ENCODE results near the gene PFKFB4. TPM values are rescaled to one million over a fixed set of nuclear protein-coding genes. Genes with fewer than 3 reads are reported as not detected.
"Not testable (repeated sequence)": the region's sequence is repeated elsewhere in the genome, so short reads cannot be mapped to it uniquely, and the experiment has no call there.

Gene PFKFB4
- total RNA-seq, 1 donor from 2014 or later = 22.4 TPM

- Histone ChIP-seq H3K4me3 (ENCODE audit: low read depth, low read length) (no peak overlapping the region), H3K36me3 (ENCODE audit: control insufficient read depth, insufficient read depth, low read length) (peaks cover 2% of the 10 kb centered on the region), H3K27me3 (ENCODE audit: control insufficient read depth, insufficient read depth, low read length) (no peaks in the 10 kb centered on the region)
- TF ChIP-seq CTCF (IDR thresholded peaks at IDR 0.05; ENCODE audit: insufficient read depth, low read length, poor library complexity, severe bottlenecking) = no peak
- DNase-seq (ENCODE audit: low read depth) = no peak
These were observed 2.4 kb downstream of the PFKFB4 start for GRCh38 chr3:48553886-48554845.

GRCh38 chr3:48553361-48553760 is 3.2 kb downstream of the PFKFB4 start:
- no peak for TF ChIP-seq CTCF (IDR thresholded peaks at IDR 0.05; ENCODE audit: insufficient read depth, low read length, poor library complexity, severe bottlenecking)
- DNase-seq (ENCODE audit: low read depth) = no peak
- Histone ChIP-seq H3K36me3 (ENCODE audit: control insufficient read depth, insufficient read depth, low read length) (peaks cover 1% of the 10 kb centered on the region), H3K27me3 (ENCODE audit: control insufficient read depth, insufficient read depth, low read length) (no peaks in the 10 kb centered on the region), H3K4me3 (ENCODE audit: low read depth, low read length) (no peak overlapping the region)

- no peak for DNase-seq (ENCODE audit: low read depth)
- no peak for TF ChIP-seq CTCF (IDR thresholded peaks at IDR 0.05; ENCODE audit: insufficient read depth, low read length, poor library complexity, severe bottlenecking)
- Histone ChIP-seq H3K4me3 (ENCODE audit: low read depth, low read length) (no peak overlapping the region), H3K27me3 (ENCODE audit: control insufficient read depth, insufficient read depth, low read length) (no peaks in the 10 kb centered on the region), H3K36me3 (ENCODE audit: control insufficient read depth, insufficient read depth, low read length) (peaks cover 1% of the 10 kb centered on the region)
These were observed 4.3 kb downstream of the PFKFB4 start for GRCh38 chr3:48552111-48552951.

- H3K27me3 ChIP-seq (ENCODE audit: control insufficient read depth, insufficient read depth, low read length); DNase-seq (ENCODE audit: low read depth); H3K4me3 ChIP-seq (ENCODE audit: low read depth, low read length); H3K36me3 ChIP-seq (ENCODE audit: control insufficient read depth, insufficient read depth, low read length): not testable (repeated sequence)
These were observed 5.0 kb downstream of the PFKFB4 start for GRCh38 chr3:48551651-48552050.

GRCh38 chr3:48548729-48549705 is 7.6 kb downstream of the PFKFB4 start:
- Histone ChIP-seq H3K4me3 (ENCODE audit: low read depth, low read length) (no peak overlapping the region), H3K36me3 (ENCODE audit: control insufficient read depth, insufficient read depth, low read length) (peaks cover 1% of the 10 kb centered on the region), H3K27me3 (ENCODE audit: control insufficient read depth, insufficient read depth, low read length) (no peaks in the 10 kb centered on the region)
- DNase-seq (ENCODE audit: low read depth) = no peak
- TF ChIP-seq CTCF (IDR thresholded peaks at IDR 0.05; ENCODE audit: insufficient read depth, low read length, poor library complexity, severe bottlenecking) = peak; percentile 98

Data from kidney epithelial cell (primary cell).